Neural cell (in vitro differentiated cells): Measurements from ENCODE around the gene NR4A2. TPM values are rescaled to one million over a fixed set of nuclear protein-coding genes. Genes with fewer than 3 reads are reported as not detected.

Source experiments
- H2AFZ ChIP-seq: fragments of 200-600, 300-800 bp; sonication (generic), shearing (Covaris generic); 2 replicates; pipeline ENCODE4 v1.6.0; 2014; ENCODE audit warnings: low read depth, mild to moderate bottlenecking, antibody characterized with exemption, low read length, moderate library complexity
- H3F3A ChIP-seq: fragments of 200-600 bp; shearing (Covaris generic); 2 replicates; pipeline ENCODE4 v1.6.1; 2016; ENCODE audit warnings: mild to moderate bottlenecking, moderate library complexity, mixed read lengths, antibody characterized with exemption, low read length; ENCODE audit not compliant: insufficient read depth, poor library complexity, severe bottlenecking
- H3K27ac ChIP-seq: fragments of 200-600, 300-800 bp; sonication (generic), shearing (Covaris generic); 2 replicates; pipeline ENCODE4 v1.5.1; 2014; ENCODE audit warnings: mild to moderate bottlenecking, low read length, moderate library complexity
- H3K27me3 ChIP-seq: fragments of 300-800, 200-600 bp; sonication (generic), shearing (Covaris generic); 2 replicates; pipeline ENCODE4 v1.6.0; 2014; ENCODE audit warnings: mild to moderate bottlenecking, low read depth, low read length, moderate library complexity; ENCODE audit not compliant: insufficient read depth
- H3K36me3 ChIP-seq: fragments of 300-800, 200-600 bp; sonication (generic), shearing (Covaris generic); 2 replicates; pipeline ENCODE4 v1.5.1; 2014; ENCODE audit warnings: mild to moderate bottlenecking, antibody characterized with exemption, low read length, moderate library complexity; ENCODE audit not compliant: insufficient read depth
- H3K4me2 ChIP-seq: fragments of 300-800, 200-600 bp; sonication (generic), shearing (Covaris generic); 2 replicates; pipeline ENCODE4 v1.6.0; 2014; ENCODE audit warnings: mild to moderate bottlenecking, low read length
- H3K4me3 ChIP-seq: fragments of 300-800, 200-600 bp; sonication (generic), shearing (Covaris generic); 2 replicates; pipeline ENCODE4 v1.5.1; 2014; ENCODE audit warnings: mild to moderate bottlenecking, low read length, moderate library complexity
- H3K79me2 ChIP-seq: fragments of 200-600 bp; shearing (Covaris generic); replicated peaks from 2 replicates; pipeline ENCODE4 v1.6.0; 2014; ENCODE audit warnings: mild to moderate bottlenecking, low read length, moderate library complexity; ENCODE audit not compliant: insufficient read depth
- H3K9ac ChIP-seq: fragments of 300-800, 200-600 bp; sonication (generic), shearing (Covaris generic); 2 replicates; pipeline ENCODE4 v1.6.1; 2016; ENCODE audit warnings: mild to moderate bottlenecking, low read length, mixed read lengths
- H3K9me2 ChIP-seq: fragments of 200-600 bp; shearing (Covaris generic); 2 replicates; pipeline ENCODE4 v1.6.1; 2016; ENCODE audit warnings: mild to moderate bottlenecking, low read length, mixed read lengths; ENCODE audit not compliant: insufficient read depth
- H3K9me3 ChIP-seq: fragments of 200-600, 300-800 bp; sonication (generic), shearing (Covaris generic); 2 replicates; pipeline ENCODE4 v1.6.1; 2016; ENCODE audit warnings: mild to moderate bottlenecking, mixed run types, low read length, moderate library complexity, mixed read lengths
- H4K20me1 ChIP-seq: fragments of 200-600 bp; shearing (Covaris generic); 2 replicates; pipeline ENCODE4 v1.6.1; 2016; ENCODE audit warnings: mild to moderate bottlenecking, mixed run types; ENCODE audit not compliant: insufficient read depth
- EP300 ChIP-seq: fragments of 450-650 bp; conservative IDR thresholded peaks from 2 replicates; pipeline ENCODE4 v1.6.1; 2014; ENCODE audit warnings: antibody characterized with exemption, mild to moderate bottlenecking, moderate library complexity; ENCODE audit not compliant: poor library complexity, severe bottlenecking
- EZH2 ChIP-seq: fragments of 200-600, 300-800 bp; shearing (Covaris generic), sonication (generic); IDR thresholded peaks from 2 replicates; pipeline ENCODE4 v1.6.1; 2014; ENCODE audit warnings: antibody characterized with exemption, low read length, borderline replicate concordance, mild to moderate bottlenecking; ENCODE audit not compliant: insufficient read depth, poor library complexity, severe bottlenecking
- MXI1 ChIP-seq: fragments of 450-650 bp; conservative IDR thresholded peaks from 2 replicates; pipeline ENCODE4 v1.6.1; 2014; ENCODE audit warnings: antibody characterized with exemption, mild to moderate bottlenecking; ENCODE audit not compliant: poor library complexity, severe bottlenecking
- POLR2AphosphoS5 ChIP-seq: IDR thresholded peaks from 2 replicates; pipeline ENCODE4 v1.6.1; 2012
- RAD21 ChIP-seq: fragments of 450-650 bp; conservative IDR thresholded peaks from 2 replicates; pipeline ENCODE4 v1.6.1; 2014; ENCODE audit warnings: antibody characterized with exemption, mild to moderate bottlenecking, moderate library complexity
- REST ChIP-seq: IDR thresholded peaks from 2 replicates; pipeline ENCODE4 v1.6.1; 2012; ENCODE audit warnings: borderline replicate concordance
- SMC3 ChIP-seq: fragments of 450-650 bp; conservative IDR thresholded peaks from 2 replicates; pipeline ENCODE4 v1.6.1; 2014; ENCODE audit warnings: antibody characterized with exemption, mild to moderate bottlenecking, moderate library complexity; ENCODE audit not compliant: poor library complexity
- TAF1 ChIP-seq: IDR thresholded peaks from 2 replicates; pipeline ENCODE4 v1.6.1; 2012; ENCODE audit warnings: low read depth
- polyA plus RNA-seq: library from polyadenylated mRNA; depleted of rRNA; stranded (reverse); fragments of >200 nt; gene quantifications from 2 replicates; pipeline ENCODE4 v1.2.3, GENCODE V29; 2014
- TF ChIP-seq, protein P1 (sequence below): fragments of 450-650 bp; IDR thresholded peaks from 2 replicates; pipeline ENCODE4 v1.5.1; 2014; ENCODE audit warnings: antibody characterized with exemption, mild to moderate bottlenecking, moderate library complexity; ENCODE audit not compliant: poor library complexity, severe bottlenecking

NR4A2 gene
- polyA plus RNA-seq, 1 donor from 2014 or later = 0.48 TPM

DNA sequence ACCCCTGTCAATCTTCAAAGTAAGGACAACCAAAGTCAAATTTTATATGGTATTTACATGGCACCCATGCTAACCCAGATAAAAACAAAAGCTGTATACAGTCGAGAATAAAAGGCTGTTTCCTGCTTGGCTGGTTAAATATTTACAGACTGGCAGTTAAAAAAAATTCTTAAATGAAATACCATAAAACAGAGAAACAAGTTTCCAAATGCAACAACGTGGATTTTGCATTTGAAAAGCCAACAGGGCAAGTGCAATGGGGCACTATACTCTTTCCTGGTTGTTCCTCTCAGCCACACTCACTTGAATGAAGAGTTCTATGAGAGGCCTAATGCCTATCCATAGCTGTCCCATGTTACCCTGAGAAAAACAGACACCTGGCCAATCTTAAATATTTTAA, 6.1 kb upstream of the NR4A2 start:
- Histone ChIP-seq H3K27ac (no peak overlapping the region), H3K9ac (no peak overlapping the region), H3K36me3 (no peaks in the 10 kb centered on the region), H3K9me2 (no peaks in the 10 kb centered on the region), H2AFZ (no peak overlapping the region), H3K27me3 (peaks cover 41% of the 10 kb centered on the region), H3K9me3 (no peaks in the 10 kb centered on the region), H4K20me1 (no peaks in the 10 kb centered on the region), H3K4me2 (no peak overlapping the region), H3K79me2 (no peaks in the 10 kb centered on the region), H3K4me3 (no peak overlapping the region), H3F3A (peaks cover 8% of the 10 kb centered on the region)
- TF ChIP-seq RAD21 (no peak), MXI1 (no peak), TAF1 (no peak), REST (no peak), SMC3 (no peak), EZH2 (no peak), EP300 (no peak), POLR2AphosphoS5 (no peak)
- TF ChIP-seq, protein P1, sequence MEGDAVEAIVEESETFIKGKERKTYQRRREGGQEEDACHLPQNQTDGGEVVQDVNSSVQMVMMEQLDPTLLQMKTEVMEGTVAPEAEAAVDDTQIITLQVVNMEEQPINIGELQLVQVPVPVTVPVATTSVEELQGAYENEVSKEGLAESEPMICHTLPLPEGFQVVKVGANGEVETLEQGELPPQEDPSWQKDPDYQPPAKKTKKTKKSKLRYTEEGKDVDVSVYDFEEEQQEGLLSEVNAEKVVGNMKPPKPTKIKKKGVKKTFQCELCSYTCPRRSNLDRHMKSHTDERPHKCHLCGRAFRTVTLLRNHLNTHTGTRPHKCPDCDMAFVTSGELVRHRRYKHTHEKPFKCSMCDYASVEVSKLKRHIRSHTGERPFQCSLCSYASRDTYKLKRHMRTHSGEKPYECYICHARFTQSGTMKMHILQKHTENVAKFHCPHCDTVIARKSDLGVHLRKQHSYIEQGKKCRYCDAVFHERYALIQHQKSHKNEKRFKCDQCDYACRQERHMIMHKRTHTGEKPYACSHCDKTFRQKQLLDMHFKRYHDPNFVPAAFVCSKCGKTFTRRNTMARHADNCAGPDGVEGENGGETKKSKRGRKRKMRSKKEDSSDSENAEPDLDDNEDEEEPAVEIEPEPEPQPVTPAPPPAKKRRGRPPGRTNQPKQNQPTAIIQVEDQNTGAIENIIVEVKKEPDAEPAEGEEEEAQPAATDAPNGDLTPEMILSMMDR = no peak

- Histone ChIP-seq H3F3A (peaks cover 6% of the 10 kb centered on the region), H4K20me1 (no peaks in the 10 kb centered on the region), H3K9me3 (peaks cover 5% of the 10 kb centered on the region), H3K27me3 (peaks cover 61% of the 10 kb centered on the region), H3K9ac (peak overlapping the region; percentile 51), H3K4me2 (peak overlapping the region; percentile 99), H2AFZ (no peak overlapping the region), H3K27ac (no peak overlapping the region), H3K36me3 (no peaks in the 10 kb centered on the region), H3K4me3 (peak overlapping the region; percentile 80), H3K9me2 (no peaks in the 10 kb centered on the region), H3K79me2 (no peaks in the 10 kb centered on the region)
- TF ChIP-seq RAD21 (no peak), MXI1 (no peak), TAF1 (no peak), POLR2AphosphoS5 (no peak), EZH2 (peak; percentile 63)
- TF ChIP-seq, protein P1 = no peak
Measured at GRCh38 chr2:156334496-156335478, 2.3 kb upstream of the NR4A2 start.
